Measurements from ENCODE around the gene OR2A14.

DNA sequence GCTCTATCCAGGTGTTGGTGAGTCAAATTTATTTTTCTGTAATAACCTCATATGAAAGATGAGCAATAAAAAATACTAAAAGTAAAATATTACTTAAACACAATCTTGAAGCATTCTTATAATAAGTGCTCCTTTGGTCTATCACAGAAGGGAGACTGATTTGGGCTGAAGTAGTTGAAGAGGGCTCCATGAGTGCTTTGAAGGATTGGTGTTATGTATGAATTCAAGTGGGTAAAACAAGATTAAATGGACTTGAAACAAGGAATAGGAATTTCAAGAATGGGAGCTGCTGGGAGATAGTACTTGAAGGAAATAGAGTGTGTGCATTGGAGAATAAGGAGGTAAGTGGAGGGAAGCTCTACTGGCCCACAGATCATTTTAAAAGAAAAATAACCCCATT, 20.9 kb upstream of the OR2A14 start:
- TF ChIP-seq NFYA (IDR thresholded peaks at IDR 0.05; ENCODE audit: borderline replicate concordance, low read depth, low read length): no peak
- TF ChIP-seq BRCA1 (IDR thresholded peaks at IDR 0.05; ENCODE audit: low read depth, low read length): no peak
- TF ChIP-seq, protein P1, sequence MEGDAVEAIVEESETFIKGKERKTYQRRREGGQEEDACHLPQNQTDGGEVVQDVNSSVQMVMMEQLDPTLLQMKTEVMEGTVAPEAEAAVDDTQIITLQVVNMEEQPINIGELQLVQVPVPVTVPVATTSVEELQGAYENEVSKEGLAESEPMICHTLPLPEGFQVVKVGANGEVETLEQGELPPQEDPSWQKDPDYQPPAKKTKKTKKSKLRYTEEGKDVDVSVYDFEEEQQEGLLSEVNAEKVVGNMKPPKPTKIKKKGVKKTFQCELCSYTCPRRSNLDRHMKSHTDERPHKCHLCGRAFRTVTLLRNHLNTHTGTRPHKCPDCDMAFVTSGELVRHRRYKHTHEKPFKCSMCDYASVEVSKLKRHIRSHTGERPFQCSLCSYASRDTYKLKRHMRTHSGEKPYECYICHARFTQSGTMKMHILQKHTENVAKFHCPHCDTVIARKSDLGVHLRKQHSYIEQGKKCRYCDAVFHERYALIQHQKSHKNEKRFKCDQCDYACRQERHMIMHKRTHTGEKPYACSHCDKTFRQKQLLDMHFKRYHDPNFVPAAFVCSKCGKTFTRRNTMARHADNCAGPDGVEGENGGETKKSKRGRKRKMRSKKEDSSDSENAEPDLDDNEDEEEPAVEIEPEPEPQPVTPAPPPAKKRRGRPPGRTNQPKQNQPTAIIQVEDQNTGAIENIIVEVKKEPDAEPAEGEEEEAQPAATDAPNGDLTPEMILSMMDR (IDR thresholded peaks at IDR 0.05 in 2 of 3, conservative IDR thresholded peaks at IDR 0.05 in 1 of 3; ENCODE audit: control insufficient read depth in 2 of 3, extremely low read depth in 1 of 3, insufficient read depth in 1 of 3, low read depth in 3 of 3, low read length in 3 of 3): no peak
- TF ChIP-seq, protein P2, sequence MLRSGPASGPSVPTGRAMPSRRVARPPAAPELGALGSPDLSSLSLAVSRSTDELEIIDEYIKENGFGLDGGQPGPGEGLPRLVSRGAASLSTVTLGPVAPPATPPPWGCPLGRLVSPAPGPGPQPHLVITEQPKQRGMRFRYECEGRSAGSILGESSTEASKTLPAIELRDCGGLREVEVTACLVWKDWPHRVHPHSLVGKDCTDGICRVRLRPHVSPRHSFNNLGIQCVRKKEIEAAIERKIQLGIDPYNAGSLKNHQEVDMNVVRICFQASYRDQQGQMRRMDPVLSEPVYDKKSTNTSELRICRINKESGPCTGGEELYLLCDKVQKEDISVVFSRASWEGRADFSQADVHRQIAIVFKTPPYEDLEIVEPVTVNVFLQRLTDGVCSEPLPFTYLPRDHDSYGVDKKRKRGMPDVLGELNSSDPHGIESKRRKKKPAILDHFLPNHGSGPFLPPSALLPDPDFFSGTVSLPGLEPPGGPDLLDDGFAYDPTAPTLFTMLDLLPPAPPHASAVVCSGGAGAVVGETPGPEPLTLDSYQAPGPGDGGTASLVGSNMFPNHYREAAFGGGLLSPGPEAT (IDR thresholded peaks at IDR 0.05; ENCODE audit: low read depth): no peak
- no peak for TF ChIP-seq POLR2A (IDR thresholded peaks at IDR 0.05; ENCODE audit: low read depth, low read length)
- no peak for TF ChIP-seq POLR2AphosphoS2 (IDR thresholded peaks at IDR 0.05; ENCODE audit: low read depth, low read length)
- no peak for TF ChIP-seq SIN3A (IDR thresholded peaks at IDR 0.05; ENCODE audit: low read depth, low read length)
- no peak for TF ChIP-seq GABPA (IDR thresholded peaks at IDR 0.05; ENCODE audit: low read depth)

Measured in GM12878 (cell line).